Calu3 (cell line): ENCODE results near the gene NR2F1. TPM values are rescaled to one million over a fixed set of nuclear protein-coding genes. Genes with fewer than 3 reads are reported as not detected.

Experiments
- BruUV-seq: library from RNA; stranded (reverse); fragments of 400-500 nt; replicated peaks from 2 replicates; lab custom pipeline; 2021; lab: Mats Ljungman, UMichigan
- CTCF ChIA-PET: fragments of 300-600 bp; sonication (Branson Sonifier 250); formaldehyde crosslinking; loops from one replicate; lab custom pipeline; 2022; ENCODE audit warnings: antibody characterized with exemption; lab: Charles Lee
- DNase-seq: peaks from one replicate; pipeline ENCODE4 v3.0.0; 2022
- H3K27ac Mint-ChIP-seq: one replicate; pipeline ENCODE4 v1.8.0; 2022; ENCODE audit warnings: mixed read lengths; ENCODE audit not compliant: unreplicated experiment
- H3K27me3 Mint-ChIP-seq: one replicate; pipeline ENCODE4 v1.8.0; 2022; ENCODE audit warnings: mixed read lengths; ENCODE audit not compliant: unreplicated experiment
- H3K36me3 Mint-ChIP-seq: one replicate; pipeline ENCODE4 v1.8.0; 2022; ENCODE audit warnings: mild to moderate bottlenecking, moderate library complexity, mixed read lengths; ENCODE audit not compliant: insufficient read depth, unreplicated experiment
- H3K4me1 Mint-ChIP-seq: one replicate; pipeline ENCODE4 v1.8.0; 2022; ENCODE audit warnings: mild to moderate bottlenecking, low read depth, mixed read lengths; ENCODE audit not compliant: unreplicated experiment
- H3K4me3 Mint-ChIP-seq: one replicate; pipeline ENCODE4 v1.8.0; 2022; ENCODE audit warnings: mild to moderate bottlenecking, low read depth, moderate library complexity, mixed read lengths; ENCODE audit not compliant: unreplicated experiment
- H3K9me3 Mint-ChIP-seq: one replicate; pipeline ENCODE4 v1.8.0; 2022; ENCODE audit warnings: low read depth, mixed read lengths; ENCODE audit not compliant: unreplicated experiment
- CTCF ChIP-seq: fragments of 200-600 bp; IDR thresholded peaks from one replicate; pipeline ENCODE4 v1.8.0; 2022; ENCODE audit warnings: antibody characterized with exemption; ENCODE audit not compliant: unreplicated experiment
- intact Hi-C: fragments of 100-400 bp; cut with micrococcal nuclease; formaldehyde crosslinking; loops from one replicate; pipeline ENCODE4 v1.10.0; 2022; ENCODE audit not compliant: unreplicated experiment
- total RNA-seq: library from RNA; stranded (reverse); gene quantifications from 2 replicates; pipeline ENCODE4 v1.2.3, GENCODE V29; 2022

The NR2F1 gene
- total RNA-seq, 1 experiment from 2014 or later = 29.1 TPM

- no peak for DNase-seq
- no peak overlapping the region for H3K4me3 Mint-ChIP-seq
- no peaks in the 10 kb centered on the region for H3K27me3 Mint-ChIP-seq
- no peaks in the 10 kb centered on the region for H3K4me1 Mint-ChIP-seq
- no peaks in the 10 kb centered on the region for H3K36me3 Mint-ChIP-seq
- BruUV-seq = no TSS peak
- intact Hi-C loops = no loop called here
- H3K27ac Mint-ChIP-seq = no peak overlapping the region
- H3K9me3 Mint-ChIP-seq = no peaks in the 10 kb centered on the region
- no peak for TF ChIP-seq CTCF
- CTCF ChIA-PET = interaction anchor here (0.6 kb wide), 1 partner anchor 176 kb away, joined by 3 read pairs; no protein-coding TSS in a partner anchor
These were observed 16.0 kb downstream of the NR2F1 start for GRCh38 chr5:93599001-93599379.

GRCh38 chr5:93599399-93600120 lies 16.5 kb downstream of the NR2F1 start:
- Mint-ChIP-seq H3K9me3 (no peaks in the 10 kb centered on the region), H3K27me3 (no peaks in the 10 kb centered on the region), H3K4me1 (no peaks in the 10 kb centered on the region), H3K4me3 (no peak overlapping the region), H3K27ac (no peak overlapping the region), H3K36me3 (no peaks in the 10 kb centered on the region)
- CTCF ChIA-PET = no interaction called here
- DNase-seq = no peak
- no peak for TF ChIP-seq CTCF
- intact Hi-C loops = no loop called here
- BruUV-seq = no TSS peak

GRCh38 chr5:93600409-93601070 lies 17.5 kb downstream of the NR2F1 start:
- no peak overlapping the region for H3K4me3 Mint-ChIP-seq
- no peaks in the 10 kb centered on the region for H3K4me1 Mint-ChIP-seq
- CTCF ChIA-PET = no interaction called here
- no peak overlapping the region for H3K27ac Mint-ChIP-seq
- intact Hi-C loops = no loop called here
- no peaks in the 10 kb centered on the region for H3K36me3 Mint-ChIP-seq
- H3K27me3 Mint-ChIP-seq = no peaks in the 10 kb centered on the region
- H3K9me3 Mint-ChIP-seq = no peaks in the 10 kb centered on the region
- no peak for TF ChIP-seq CTCF
- no TSS peak for BruUV-seq
- DNase-seq = no peak

- H3K4me1 Mint-ChIP-seq = no peaks in the 10 kb centered on the region
- intact Hi-C loops = no loop called here
- no peak for TF ChIP-seq CTCF
- DNase-seq = no peak
- no TSS peak for BruUV-seq
- no peaks in the 10 kb centered on the region for H3K36me3 Mint-ChIP-seq
- no peaks in the 10 kb centered on the region for H3K9me3 Mint-ChIP-seq
- H3K27me3 Mint-ChIP-seq = no peaks in the 10 kb centered on the region
- H3K27ac Mint-ChIP-seq = no peak overlapping the region
- H3K4me3 Mint-ChIP-seq = no peak overlapping the region
- CTCF ChIA-PET = no interaction called here
These were observed 18.2 kb downstream of the NR2F1 start for GRCh38 chr5:93601071-93601801.
